Measurements from ENCODE around the gene CEACAM6. TPM values are rescaled to one million over a fixed set of nuclear protein-coding genes. Genes with fewer than 3 reads are reported as not detected.
"Not testable (repeated sequence)": the region's sequence is repeated elsewhere in the genome, so short reads cannot be mapped to it uniquely, and the experiment has no call there.

The CEACAM6 gene
- total RNA-seq, 1 donor: not detected

GRCh38 chr19:41787055-41787454, 31.7 kb downstream of the CEACAM6 start:
- peaks cover 21% of the 10 kb centered on the region for H3K27me3 ChIP-seq (ENCODE audit: insufficient read depth, low read length)

DNA sequence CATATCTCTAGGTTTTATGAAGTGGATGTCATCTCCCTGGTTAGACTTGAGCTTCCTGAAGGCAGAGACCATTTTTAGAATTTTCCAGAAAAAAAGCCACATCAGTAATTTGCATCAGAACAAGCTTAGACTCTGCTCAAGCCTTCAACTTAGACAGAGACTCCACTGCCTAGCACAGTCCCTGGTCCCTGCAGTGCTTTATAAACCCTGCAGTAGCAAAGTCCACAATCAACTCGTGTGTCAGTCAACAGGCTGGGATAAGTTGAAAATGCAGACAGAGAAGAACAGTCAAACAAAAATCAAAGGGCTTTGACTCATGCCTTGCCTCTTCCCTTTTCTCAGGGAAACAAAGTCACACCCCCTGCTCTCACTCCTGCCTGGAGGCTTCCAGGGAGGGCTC, 33.2 kb downstream of the CEACAM6 start:
- Histone ChIP-seq H3K27me3 (ENCODE audit: insufficient read depth, low read length) (peaks cover 21% of the 10 kb centered on the region), H3K4me1 (ENCODE audit: insufficient read depth, low read length) (peaks cover 10% of the 10 kb centered on the region)
- not testable (repeated sequence) for H3K79me2 ChIP-seq (ENCODE audit: insufficient read depth, low read length); H2AFZ ChIP-seq (ENCODE audit: low read length); DNase-seq (ENCODE audit: insufficient read length, low spot score, missing footprints); H3K4me3 ChIP-seq (ENCODE audit: insufficient read depth, low read length); H3K9me3 ChIP-seq (ENCODE audit: low read depth, low read length); H3K4me2 ChIP-seq (ENCODE audit: insufficient read depth, low read length); H4K20me1 ChIP-seq (ENCODE audit: insufficient read depth, low read length); H3K27ac ChIP-seq (ENCODE audit: low read depth, low read length); H3K36me3 ChIP-seq (ENCODE audit: insufficient read depth, low read length)

More at GRCh38 chr19:41787055-41787454, 31.7 kb downstream of the CEACAM6 start:
- H3K4me3 ChIP-seq (ENCODE audit: insufficient read depth, low read length): no peak overlapping the region
- DNase-seq (ENCODE audit: insufficient read length, low spot score, missing footprints): no peak
- peaks cover 1% of the 10 kb centered on the region for H3K4me1 ChIP-seq (ENCODE audit: insufficient read depth, low read length)
- no peaks in the 10 kb centered on the region for H4K20me1 ChIP-seq (ENCODE audit: insufficient read depth, low read length)
- no peak overlapping the region for H2AFZ ChIP-seq (ENCODE audit: low read length)
- H3K79me2 ChIP-seq (ENCODE audit: insufficient read depth, low read length): no peaks in the 10 kb centered on the region
- H3K9me3 ChIP-seq (ENCODE audit: low read depth, low read length): no peaks in the 10 kb centered on the region
- TF ChIP-seq CTCF (IDR thresholded peaks at IDR 0.05; ENCODE audit: extremely low read depth, low read depth, low read length): no peak
- no peak overlapping the region for H3K27ac ChIP-seq (ENCODE audit: low read depth, low read length)
- H3K4me2 ChIP-seq (ENCODE audit: insufficient read depth, low read length): no peak overlapping the region
- H3K36me3 ChIP-seq (ENCODE audit: insufficient read depth, low read length): no peaks in the 10 kb centered on the region

- H3K4me2 ChIP-seq (ENCODE audit: insufficient read depth, low read length); H3K27ac ChIP-seq (ENCODE audit: low read depth, low read length); DNase-seq (ENCODE audit: insufficient read length, low spot score, missing footprints); H3K9me3 ChIP-seq (ENCODE audit: low read depth, low read length); H2AFZ ChIP-seq (ENCODE audit: low read length); H3K79me2 ChIP-seq (ENCODE audit: insufficient read depth, low read length); H3K36me3 ChIP-seq (ENCODE audit: insufficient read depth, low read length); H3K4me3 ChIP-seq (ENCODE audit: insufficient read depth, low read length); H4K20me1 ChIP-seq (ENCODE audit: insufficient read depth, low read length): not testable (repeated sequence)
- H3K4me1 ChIP-seq (ENCODE audit: insufficient read depth, low read length): peaks cover 10% of the 10 kb centered on the region
- H3K27me3 ChIP-seq (ENCODE audit: insufficient read depth, low read length): peaks cover 21% of the 10 kb centered on the region
Observed at GRCh38 chr19:41789053-41789452, 33.7 kb downstream of the CEACAM6 start.

DNA sequence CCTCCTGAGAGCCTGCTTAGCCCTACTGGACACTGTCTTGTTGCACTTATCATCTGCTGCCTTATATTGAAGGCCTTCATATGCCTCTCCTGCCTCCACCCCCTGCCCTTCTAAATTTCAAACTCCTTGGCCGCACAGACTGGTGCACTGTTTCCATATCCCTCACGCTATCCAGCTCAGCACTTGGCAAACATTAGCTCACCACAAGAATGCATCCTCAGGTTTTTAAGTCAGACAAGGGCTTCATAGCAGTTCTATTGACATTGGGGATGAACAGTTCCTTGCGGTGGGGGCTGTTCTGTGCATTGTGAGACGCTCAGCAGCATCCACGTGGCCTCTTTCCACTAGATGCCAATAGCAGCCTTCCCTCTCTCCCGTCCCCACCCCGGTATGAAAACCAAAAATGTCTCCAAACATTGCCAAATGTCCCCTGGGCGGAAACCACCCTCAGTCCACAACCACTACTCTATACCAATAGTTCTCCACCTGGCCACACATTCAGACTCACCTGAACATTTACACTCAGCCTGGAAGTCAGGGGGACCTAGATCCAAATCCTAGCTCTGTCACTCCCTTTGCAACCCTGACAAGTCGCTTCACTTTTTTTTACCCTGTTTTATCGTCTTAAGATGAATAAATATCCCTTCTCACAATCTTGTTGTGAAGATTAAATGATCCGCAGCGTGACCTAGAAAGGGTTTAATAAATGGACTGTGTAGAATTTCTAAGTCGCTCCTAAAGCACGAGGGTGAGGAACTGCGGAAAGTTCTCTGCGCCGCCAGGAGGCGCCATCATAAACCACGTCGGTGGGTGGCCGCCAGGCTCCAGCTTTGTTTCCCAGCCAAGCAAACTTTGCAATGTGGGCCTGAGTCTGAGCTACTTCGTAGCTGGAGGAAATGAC, 37.4 kb downstream of the CEACAM6 start:
- Histone ChIP-seq H3K27ac (ENCODE audit: low read depth, low read length) (no peak overlapping the region), H3K4me3 (ENCODE audit: insufficient read depth, low read length) (no peak overlapping the region), H3K9me3 (ENCODE audit: low read depth, low read length) (no peaks in the 10 kb centered on the region), H3K79me2 (ENCODE audit: insufficient read depth, low read length) (no peaks in the 10 kb centered on the region), H4K20me1 (ENCODE audit: insufficient read depth, low read length) (peaks cover 4% of the 10 kb centered on the region), H3K36me3 (ENCODE audit: insufficient read depth, low read length) (no peaks in the 10 kb centered on the region), H3K4me1 (ENCODE audit: insufficient read depth, low read length) (peaks cover 10% of the 10 kb centered on the region), H3K4me2 (ENCODE audit: insufficient read depth, low read length) (peak overlapping the region; percentile 36), H2AFZ (ENCODE audit: low read length) (no peak overlapping the region), H3K27me3 (ENCODE audit: insufficient read depth, low read length) (no peaks in the 10 kb centered on the region)
- TF ChIP-seq CTCF (IDR thresholded peaks at IDR 0.05; ENCODE audit: extremely low read depth, low read depth, low read length): peak; percentile 77
- no peak for DNase-seq (ENCODE audit: insufficient read length, low spot score, missing footprints)

DNA sequence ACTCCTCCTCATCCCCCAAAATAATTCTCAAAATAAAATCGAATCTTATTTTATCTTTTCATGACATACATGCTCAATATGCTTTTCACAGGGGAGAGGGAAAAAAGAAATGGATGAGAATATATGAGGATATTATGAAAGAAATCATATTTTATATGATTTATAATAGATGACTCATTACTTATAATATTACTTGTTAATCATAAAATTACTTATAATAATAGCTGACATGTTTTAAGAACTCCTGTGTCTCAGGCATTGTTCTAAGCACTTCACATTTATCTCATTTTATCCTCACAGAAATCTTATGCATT, 38.0 kb downstream of the CEACAM6 start:
- Histone ChIP-seq H3K4me3 (ENCODE audit: insufficient read depth, low read length) (no peak overlapping the region), H3K27me3 (ENCODE audit: insufficient read depth, low read length) (no peaks in the 10 kb centered on the region), H4K20me1 (ENCODE audit: insufficient read depth, low read length) (peaks cover 4% of the 10 kb centered on the region), H3K27ac (ENCODE audit: low read depth, low read length) (no peak overlapping the region), H3K4me1 (ENCODE audit: insufficient read depth, low read length) (peaks cover 10% of the 10 kb centered on the region), H3K79me2 (ENCODE audit: insufficient read depth, low read length) (no peaks in the 10 kb centered on the region), H3K36me3 (ENCODE audit: insufficient read depth, low read length) (no peaks in the 10 kb centered on the region), H2AFZ (ENCODE audit: low read length) (no peak overlapping the region), H3K9me3 (ENCODE audit: low read depth, low read length) (no peaks in the 10 kb centered on the region), H3K4me2 (ENCODE audit: insufficient read depth, low read length) (no peak overlapping the region)
- TF ChIP-seq CTCF (IDR thresholded peaks at IDR 0.05; ENCODE audit: extremely low read depth, low read depth, low read length): no peak
- no peak for DNase-seq (ENCODE audit: insufficient read length, low spot score, missing footprints)

Data from osteoblast (primary cell).